Measurements from ENCODE around the gene CTNNA3. TPM values are rescaled to one million over a fixed set of nuclear protein-coding genes. Genes with fewer than 3 reads are reported as not detected.
"Not testable (repeated sequence)": the region's sequence is repeated elsewhere in the genome, so short reads cannot be mapped to it uniquely, and the experiment has no call there.

Gene CTNNA3
- total RNA-seq, 3 donors from 2014 or later = not detected

DNA sequence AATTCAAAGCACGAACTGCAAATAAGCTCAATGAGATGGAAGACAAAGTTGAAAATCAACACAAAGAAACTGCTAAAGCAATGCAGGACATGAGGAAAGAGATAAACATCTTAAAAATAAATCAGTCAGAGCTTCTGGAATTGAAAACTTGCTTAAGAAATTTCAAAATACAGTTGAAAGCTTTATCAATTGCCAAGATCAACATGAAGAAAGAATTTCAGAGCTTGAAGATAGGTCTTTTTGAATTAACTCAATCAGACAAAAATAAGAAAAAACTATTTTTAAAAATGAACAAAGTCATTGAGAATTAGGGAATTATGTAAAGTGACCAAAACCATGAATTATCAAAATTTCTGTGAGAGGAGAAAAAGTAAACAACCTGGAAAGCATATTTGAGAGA, 218.1 kb downstream of the CTNNA3 start:
- no peaks in the 10 kb centered on the region for H3K4me1 Mint-ChIP-seq (ENCODE audit: low read depth)
- H3K27me3 Mint-ChIP-seq (ENCODE audit: low read depth) = peaks cover under 1% of the 10 kb centered on the region

DNA sequence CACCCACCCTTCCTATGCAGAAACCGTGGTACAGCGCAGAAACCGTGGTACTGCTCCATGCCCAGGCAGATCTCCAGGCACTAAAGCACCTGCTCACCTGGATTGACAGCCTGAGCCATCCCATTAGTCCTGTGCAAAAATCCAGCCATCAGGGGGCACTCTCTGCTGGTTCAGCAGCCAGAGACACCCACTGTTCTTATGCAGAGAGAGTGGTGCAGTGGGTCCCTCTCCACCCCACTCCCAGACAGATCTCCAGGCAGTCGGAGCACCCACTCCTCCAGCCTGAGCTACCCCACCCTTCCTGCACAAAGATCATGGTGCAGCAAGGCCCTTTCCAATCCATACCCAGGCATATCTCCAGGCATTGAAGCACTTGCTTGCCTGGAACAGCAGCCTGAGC, 219.8 kb downstream of the CTNNA3 start:
- H3K4me1 Mint-ChIP-seq (ENCODE audit: low read depth) = no peaks in the 10 kb centered on the region

More for the DNA sequence above, 218.1 kb downstream of the CTNNA3 start:
- ATAC-seq (no peak), DNase-seq (no peak)
- peaks cover 1% of the 10 kb centered on the region for H3K36me3 Mint-ChIP-seq (ENCODE audit: insufficient read depth)
- no peak overlapping the region for H3K4me3 Mint-ChIP-seq
- peaks cover 20% of the 10 kb centered on the region for H3K9me3 Mint-ChIP-seq

DNA sequence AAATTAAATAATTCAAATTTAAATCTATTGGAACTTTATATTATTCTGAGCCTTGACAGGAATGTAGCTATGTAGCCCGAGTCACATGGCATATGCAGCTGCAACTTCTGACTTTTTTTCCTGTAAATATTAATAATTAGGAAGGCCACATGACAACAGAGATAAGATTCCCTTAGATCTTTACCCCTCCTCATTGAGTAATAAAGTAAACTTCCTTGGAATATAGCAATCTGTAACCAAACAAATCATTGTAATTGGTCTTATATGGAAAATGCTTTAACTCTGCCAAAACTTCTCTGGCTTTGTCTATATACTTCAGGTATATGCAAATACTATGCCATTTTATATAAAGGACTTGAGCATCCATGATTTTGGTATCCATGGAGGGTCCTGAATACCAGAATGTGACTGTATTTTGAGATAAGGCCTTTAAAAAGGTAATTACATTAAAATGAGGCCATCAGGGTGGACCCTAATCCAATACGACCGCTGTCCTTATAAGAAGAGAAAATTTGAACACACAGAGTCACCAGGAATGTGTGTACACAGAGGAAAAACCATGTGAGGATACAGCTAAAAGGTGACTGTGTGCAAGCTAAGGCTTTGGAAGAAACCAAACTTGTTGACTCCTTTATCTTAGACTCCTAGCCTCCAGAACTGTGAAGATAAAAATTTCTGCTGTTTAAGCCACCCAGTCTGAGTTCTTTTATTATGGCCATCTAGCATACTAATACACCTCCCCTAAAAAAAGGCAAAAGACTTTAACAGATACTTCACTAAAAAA, 222.0 kb downstream of the CTNNA3 start:
- ATAC-seq (no peak), DNase-seq (no peak)
- H3K9me3 Mint-ChIP-seq = peaks cover 14% of the 10 kb centered on the region
- peaks cover 4% of the 10 kb centered on the region for H3K27me3 Mint-ChIP-seq (ENCODE audit: low read depth)
- H3K4me1 Mint-ChIP-seq (ENCODE audit: low read depth) = no peaks in the 10 kb centered on the region
- no peak overlapping the region for H3K4me3 Mint-ChIP-seq
- H3K36me3 Mint-ChIP-seq (ENCODE audit: insufficient read depth) = peaks cover 1% of the 10 kb centered on the region

More for the DNA sequence above, 219.8 kb downstream of the CTNNA3 start:
- Mint-ChIP-seq H3K27me3 (ENCODE audit: low read depth) (peaks cover 4% of the 10 kb centered on the region), H3K36me3 (ENCODE audit: insufficient read depth) (peaks cover 1% of the 10 kb centered on the region), H3K4me3 (no peak overlapping the region), H3K9me3 (peaks cover 20% of the 10 kb centered on the region)
- ATAC-seq (no peak), DNase-seq (no peak)

DNA sequence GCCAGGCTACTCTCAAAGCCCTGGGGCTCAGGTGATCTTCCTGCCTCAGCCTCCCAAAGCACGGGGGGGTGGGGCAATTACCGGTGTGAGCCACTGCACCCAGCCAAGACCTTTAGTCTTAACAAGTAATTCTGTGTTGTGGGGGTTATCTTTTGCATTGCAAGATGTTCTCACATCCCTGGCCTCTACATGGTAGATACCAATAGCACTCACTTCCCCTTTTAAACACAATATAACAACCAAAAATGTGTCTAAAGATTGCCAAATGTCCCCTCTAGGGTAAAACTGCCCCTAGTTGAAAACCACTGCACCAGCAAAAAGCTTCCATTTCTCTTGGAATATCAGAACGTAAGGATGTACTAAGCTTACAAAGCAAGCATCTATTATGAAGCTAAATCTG, 225.0 kb downstream of the CTNNA3 start:
- H3K36me3 Mint-ChIP-seq (ENCODE audit: insufficient read depth) = no peaks in the 10 kb centered on the region
- no peaks in the 10 kb centered on the region for H3K4me1 Mint-ChIP-seq (ENCODE audit: low read depth)
- H3K27me3 Mint-ChIP-seq (ENCODE audit: low read depth) = peaks cover 4% of the 10 kb centered on the region
- DNase-seq (no peak), ATAC-seq (no peak)
- no peaks in the 10 kb centered on the region for H3K9me3 Mint-ChIP-seq
- no peak overlapping the region for H3K4me3 Mint-ChIP-seq

DNA sequence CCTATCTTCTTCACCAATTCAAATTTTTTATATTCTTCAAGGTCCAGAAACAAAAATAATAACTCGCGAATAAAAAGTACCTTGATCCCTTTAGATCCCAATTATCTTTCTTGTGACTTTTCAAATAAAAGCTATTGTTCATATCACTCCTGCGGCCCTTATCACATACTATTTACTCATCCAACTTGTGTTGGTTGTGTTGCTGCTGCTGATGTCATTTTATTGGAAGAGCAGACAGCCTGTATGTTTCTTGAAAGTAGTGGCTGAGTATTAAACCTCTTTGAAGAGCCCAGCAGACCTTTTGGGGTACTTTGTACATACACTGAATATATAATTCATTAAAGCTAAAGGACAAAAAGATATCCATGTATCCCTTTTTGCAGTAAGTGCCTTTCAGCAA, 231.7 kb downstream of the CTNNA3 start:
- Mint-ChIP-seq H3K4me1 (ENCODE audit: low read depth) (no peaks in the 10 kb centered on the region), H3K36me3 (ENCODE audit: insufficient read depth) (no peaks in the 10 kb centered on the region), H3K27me3 (ENCODE audit: low read depth) (peaks cover 2% of the 10 kb centered on the region), H3K4me3 (no peak overlapping the region), H3K9me3 (no peaks in the 10 kb centered on the region)
- DNase-seq (no peak), ATAC-seq (no peak)

DNA sequence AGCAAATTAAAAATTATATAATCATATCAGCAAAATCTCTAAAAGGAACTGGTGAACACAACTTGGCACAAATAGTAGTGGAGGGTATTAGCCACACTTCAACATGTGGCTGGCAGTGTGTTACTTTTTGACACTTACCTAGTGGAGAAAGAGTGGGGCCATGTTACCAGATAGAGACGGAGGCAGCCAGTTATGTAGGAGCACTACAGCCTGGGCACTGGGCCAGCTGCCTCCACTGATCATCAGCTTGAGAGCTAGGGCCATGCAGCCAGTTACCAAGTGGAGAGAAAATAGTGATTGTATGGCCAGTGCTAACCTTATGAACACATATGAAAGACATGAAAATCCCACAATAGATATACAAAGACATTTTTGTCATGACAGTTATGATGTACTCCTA, 243.1 kb downstream of the CTNNA3 start:
- Mint-ChIP-seq H3K4me3 (no peak overlapping the region), H3K9me3 (peaks cover 18% of the 10 kb centered on the region), H3K27me3 (ENCODE audit: low read depth) (peaks cover 4% of the 10 kb centered on the region), H3K36me3 (ENCODE audit: insufficient read depth) (peaks cover 2% of the 10 kb centered on the region), H3K4me1 (ENCODE audit: low read depth) (no peaks in the 10 kb centered on the region)
- DNase-seq (no peak), ATAC-seq (no peak)

DNA sequence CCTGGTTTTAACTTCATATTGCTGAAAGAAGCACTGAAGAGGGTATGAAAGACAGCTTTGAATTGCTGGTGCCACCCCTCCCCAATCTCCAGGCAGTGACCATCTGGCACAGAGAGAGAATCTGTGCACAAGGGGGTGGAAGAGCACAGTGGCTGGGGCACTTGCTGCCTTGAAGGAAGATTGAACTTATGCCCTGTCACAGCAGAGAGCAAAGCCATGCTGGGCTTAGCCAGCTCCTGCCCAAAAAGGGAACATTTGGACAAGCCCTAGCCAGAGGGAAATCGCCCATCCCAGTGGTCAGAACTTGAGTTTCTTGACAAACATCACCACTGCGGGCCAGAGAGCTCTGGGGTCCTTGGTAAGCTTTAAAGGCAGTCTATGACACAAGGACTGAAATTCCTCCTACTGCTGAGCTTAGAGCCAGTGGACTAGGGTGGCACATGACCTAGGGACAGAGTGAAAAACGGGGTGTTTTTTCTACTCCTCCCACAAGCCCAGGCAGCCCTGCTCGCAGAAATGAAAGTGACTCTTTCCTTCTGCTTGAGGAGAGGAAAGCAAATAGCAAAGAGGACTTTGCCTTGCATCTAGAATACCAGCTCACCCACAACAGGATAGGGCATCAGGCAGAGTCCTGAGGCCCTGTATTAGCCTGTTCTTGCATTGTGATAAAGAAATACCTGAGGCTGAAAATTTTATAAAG, 257.2 kb downstream of the CTNNA3 start:
- Mint-ChIP-seq H3K4me1 (ENCODE audit: low read depth) (no peaks in the 10 kb centered on the region), H3K4me3 (no peak overlapping the region), H3K36me3 (ENCODE audit: insufficient read depth) (no peaks in the 10 kb centered on the region), H3K27me3 (ENCODE audit: low read depth) (no peaks in the 10 kb centered on the region), H3K9me3 (peaks cover 19% of the 10 kb centered on the region)
- ATAC-seq = no peak
- no peak for DNase-seq

DNA sequence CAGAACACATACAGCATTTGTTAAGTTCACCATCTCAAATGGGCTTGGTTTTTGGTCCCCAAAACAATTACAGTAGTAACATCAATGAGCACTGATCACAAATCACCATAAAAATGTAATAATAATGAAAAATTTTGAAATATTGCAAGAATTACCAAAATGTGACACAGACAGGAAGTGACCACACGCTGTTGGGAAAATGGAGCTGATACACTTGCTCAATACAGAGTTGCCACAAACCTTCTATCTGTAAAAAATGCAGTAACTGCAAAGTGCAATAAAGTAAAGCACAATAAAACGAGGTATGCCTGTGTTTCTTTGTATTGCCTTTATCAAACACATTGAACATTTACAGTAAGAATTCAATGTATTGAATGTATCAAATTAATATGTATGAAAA, 262.7 kb downstream of the CTNNA3 start:
- Mint-ChIP-seq H3K27me3 (ENCODE audit: low read depth) (peaks cover 3% of the 10 kb centered on the region), H3K9me3 (peaks cover 3% of the 10 kb centered on the region), H3K36me3 (ENCODE audit: insufficient read depth) (no peaks in the 10 kb centered on the region), H3K4me3 (no peak overlapping the region), H3K4me1 (ENCODE audit: low read depth) (no peaks in the 10 kb centered on the region)
- ATAC-seq (no peak), DNase-seq (no peak)

DNA sequence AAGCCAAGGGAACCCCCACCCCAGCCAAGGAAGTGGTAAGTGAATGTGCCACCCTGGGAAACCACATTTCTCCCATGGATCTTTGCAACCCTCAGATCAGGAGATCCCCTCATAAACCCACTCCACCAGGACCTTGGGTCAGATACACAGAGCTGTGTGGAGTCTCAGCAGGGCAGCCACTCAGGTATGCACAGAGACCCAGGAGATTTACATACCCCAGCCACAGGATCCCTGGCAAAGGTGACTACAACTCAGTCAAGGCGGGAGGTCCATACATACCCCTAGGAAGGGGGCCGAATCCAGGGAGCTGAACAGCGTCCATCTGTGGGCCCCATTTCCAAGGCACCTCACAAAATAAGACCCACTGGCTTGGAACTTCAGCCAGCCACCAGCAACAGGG, 293.4 kb downstream of the CTNNA3 start:
- no peaks in the 10 kb centered on the region for H3K4me1 Mint-ChIP-seq (ENCODE audit: low read depth)
- no peaks in the 10 kb centered on the region for H3K36me3 Mint-ChIP-seq (ENCODE audit: insufficient read depth)
- no peak for DNase-seq
- H3K4me3 Mint-ChIP-seq = no peak overlapping the region
- no peak for ATAC-seq
- peaks cover 5% of the 10 kb centered on the region for H3K27me3 Mint-ChIP-seq (ENCODE audit: low read depth)
- peaks cover 16% of the 10 kb centered on the region for H3K9me3 Mint-ChIP-seq

DNA sequence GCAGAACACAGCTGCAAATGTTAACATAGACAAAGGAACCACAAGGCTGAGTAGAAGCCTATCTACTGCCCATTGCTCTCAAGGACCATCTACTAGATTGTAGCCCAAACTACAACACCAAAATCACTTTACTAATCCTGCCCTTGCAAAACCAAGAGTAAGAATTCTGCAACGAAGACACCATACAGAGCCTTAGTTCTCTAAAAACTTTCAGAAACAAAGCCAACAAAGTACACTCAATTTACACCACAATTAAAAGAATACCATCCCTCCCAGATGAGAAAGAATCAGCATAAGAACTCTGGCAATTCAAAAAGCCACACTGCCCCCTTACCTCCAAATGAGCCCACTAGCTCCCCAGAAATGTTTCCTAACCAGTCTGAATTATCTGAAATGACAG, 294.3 kb downstream of the CTNNA3 start:
- no peak for DNase-seq
- no peak for ATAC-seq
- Mint-ChIP-seq H3K4me3 (no peak overlapping the region), H3K9me3 (peaks cover 14% of the 10 kb centered on the region), H3K4me1 (ENCODE audit: low read depth) (no peaks in the 10 kb centered on the region), H3K36me3 (ENCODE audit: insufficient read depth) (no peaks in the 10 kb centered on the region), H3K27me3 (ENCODE audit: low read depth) (peaks cover 4% of the 10 kb centered on the region)

DNA sequence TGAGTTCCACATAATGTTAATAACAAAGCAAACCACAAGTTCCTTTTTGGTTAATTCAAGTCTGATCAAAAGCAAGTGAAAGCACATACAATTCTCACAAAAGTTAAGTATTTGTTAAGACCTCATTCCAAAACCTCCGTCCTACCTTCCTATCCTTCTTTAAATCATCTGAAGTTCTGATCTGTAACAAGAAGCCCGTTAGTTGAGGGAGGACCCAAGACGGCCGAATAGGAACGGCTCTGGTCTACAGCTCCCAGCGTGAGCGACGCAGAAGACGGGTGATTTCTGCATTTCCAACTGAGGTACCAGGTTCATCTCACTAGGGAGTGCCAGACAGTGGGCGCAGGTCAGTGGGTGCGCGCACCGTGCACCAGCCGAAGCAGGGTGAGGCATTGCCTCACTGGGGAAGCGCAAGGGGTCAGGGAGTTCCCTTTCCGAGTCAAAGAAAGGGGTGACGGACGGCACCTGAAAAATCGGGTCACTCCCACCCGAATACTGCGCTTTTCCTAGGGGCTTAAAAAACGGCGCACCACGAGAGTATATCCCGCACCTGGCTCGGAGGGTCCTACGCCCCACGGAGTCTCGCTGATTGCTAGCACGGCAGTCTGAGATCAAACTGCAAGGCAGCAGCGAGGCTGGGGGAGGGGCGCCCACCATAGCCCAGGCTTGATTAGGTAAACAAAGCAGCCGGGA, 309.0 kb downstream of the CTNNA3 start:
- Mint-ChIP-seq H3K4me3 (peak overlapping the region; percentile 45), H3K27me3 (ENCODE audit: low read depth) (peaks cover 17% of the 10 kb centered on the region)
- not testable (repeated sequence) for DNase-seq; ATAC-seq; H3K4me1 Mint-ChIP-seq (ENCODE audit: low read depth); H3K36me3 Mint-ChIP-seq (ENCODE audit: insufficient read depth); H3K9me3 Mint-ChIP-seq

DNA sequence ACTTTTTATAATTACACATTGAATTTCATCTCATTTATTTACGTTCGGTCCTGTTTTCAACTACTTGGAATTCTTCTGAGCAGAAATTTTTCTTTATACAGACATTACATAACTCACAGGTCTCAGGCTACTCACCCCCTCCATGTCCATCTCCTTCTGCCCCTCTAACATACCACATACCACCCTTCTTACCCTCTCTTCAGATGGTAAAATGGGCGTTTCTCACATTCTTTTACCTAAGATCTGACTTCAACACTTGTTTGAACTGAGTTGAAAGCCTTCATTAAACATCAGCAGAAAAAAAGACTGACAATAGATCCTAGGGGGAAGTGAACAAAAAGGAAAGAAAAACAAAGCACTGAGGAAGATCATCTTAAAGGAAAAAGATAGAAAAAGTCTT, 309.7 kb downstream of the CTNNA3 start:
- no peak overlapping the region for H3K4me3 Mint-ChIP-seq
- no peaks in the 10 kb centered on the region for H3K9me3 Mint-ChIP-seq
- peaks cover 17% of the 10 kb centered on the region for H3K27me3 Mint-ChIP-seq (ENCODE audit: low read depth)
- ATAC-seq (no peak), DNase-seq (no peak)
- H3K36me3 Mint-ChIP-seq (ENCODE audit: insufficient read depth) = no peaks in the 10 kb centered on the region
- peaks cover 8% of the 10 kb centered on the region for H3K4me1 Mint-ChIP-seq (ENCODE audit: low read depth)

DNA sequence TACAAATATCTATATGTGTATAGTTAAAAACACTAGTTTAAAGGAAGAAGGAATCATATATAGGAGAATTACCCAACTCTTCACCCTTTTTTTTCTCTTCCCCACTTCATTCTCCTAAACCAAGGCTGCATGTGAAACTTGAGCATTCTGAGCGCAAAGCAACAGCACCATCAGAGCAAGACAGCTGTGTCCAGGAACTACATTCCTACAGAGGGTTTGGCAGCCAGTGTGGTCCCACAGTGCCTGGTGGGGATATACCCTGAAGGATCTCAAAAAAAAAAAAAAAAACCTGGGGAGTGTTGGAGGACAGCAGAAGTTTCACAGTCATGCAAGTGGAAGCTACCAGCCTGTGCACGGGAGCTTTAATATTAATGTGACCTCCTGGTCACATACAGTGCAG, 310.4 kb downstream of the CTNNA3 start:
- H3K4me1 Mint-ChIP-seq (ENCODE audit: low read depth) = peaks cover 8% of the 10 kb centered on the region
- ATAC-seq = no peak
- H3K27me3 Mint-ChIP-seq (ENCODE audit: low read depth) = peaks cover 17% of the 10 kb centered on the region
- H3K36me3 Mint-ChIP-seq (ENCODE audit: insufficient read depth) = no peaks in the 10 kb centered on the region
- H3K4me3 Mint-ChIP-seq = no peak overlapping the region
- no peaks in the 10 kb centered on the region for H3K9me3 Mint-ChIP-seq
- DNase-seq = no peak

DNA sequence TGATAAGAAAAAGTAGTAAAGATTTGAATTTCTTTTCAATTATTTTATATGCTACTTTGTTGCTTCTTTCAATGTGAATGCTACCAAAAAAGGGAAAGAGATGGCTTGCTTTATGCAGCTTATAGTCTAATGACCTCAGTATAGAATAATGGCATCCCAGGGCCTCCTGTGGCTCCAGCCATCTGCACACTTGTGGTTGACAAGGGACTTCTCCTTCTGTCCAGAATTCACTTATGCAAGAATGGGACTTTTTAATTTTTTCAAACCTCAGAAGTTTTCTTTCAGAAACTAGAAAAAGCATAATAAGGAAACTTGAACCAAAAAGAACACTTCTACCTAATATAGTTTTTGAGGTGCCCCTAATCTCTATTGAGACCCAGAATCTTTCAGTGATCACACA, 310.9 kb downstream of the CTNNA3 start:
- Mint-ChIP-seq H3K9me3 (no peaks in the 10 kb centered on the region), H3K4me1 (ENCODE audit: low read depth) (peaks cover 8% of the 10 kb centered on the region), H3K4me3 (no peak overlapping the region), H3K36me3 (ENCODE audit: insufficient read depth) (no peaks in the 10 kb centered on the region), H3K27me3 (ENCODE audit: low read depth) (peaks cover 17% of the 10 kb centered on the region)
- no peak for DNase-seq
- no peak for ATAC-seq

All from activated T-cell treated with anti-CD3 and anti-CD28 coated beads, Interleukin-2, amount 50 U/mL, for 4 hours (primary cell).